KOPT-K1 (cell line): ENCODE measurements around the gene TMEM128.
"Not testable (repeated sequence)": the region's sequence is repeated elsewhere in the genome, so short reads cannot be mapped to it uniquely, and the experiment has no call there.

Experiments used
- H3K27ac ChIP-seq: fragments of 200-600 bp; sonication (generic); 2 replicates; pipeline ENCODE4 v1.5.1; 2016; ENCODE audit warnings: antibody characterized with exemption, mild to moderate bottlenecking, low read depth, low read length; ENCODE audit not compliant: poor library complexity, severe bottlenecking
- H3K36me3 ChIP-seq: fragments of 200-600 bp; sonication (generic); 2 replicates; pipeline ENCODE4 v1.5.1; 2017; ENCODE audit warnings: antibody characterized with exemption, mild to moderate bottlenecking, low read length, moderate library complexity; ENCODE audit not compliant: insufficient read depth
- H3K9me3 ChIP-seq: fragments of 200-600 bp; sonication (generic); 2 replicates; pipeline ENCODE4 v1.5.1; 2017; ENCODE audit warnings: antibody characterized with exemption, low read length, mild to moderate bottlenecking; ENCODE audit not compliant: insufficient read depth, poor library complexity, severe bottlenecking

Gene TMEM128

DNA sequence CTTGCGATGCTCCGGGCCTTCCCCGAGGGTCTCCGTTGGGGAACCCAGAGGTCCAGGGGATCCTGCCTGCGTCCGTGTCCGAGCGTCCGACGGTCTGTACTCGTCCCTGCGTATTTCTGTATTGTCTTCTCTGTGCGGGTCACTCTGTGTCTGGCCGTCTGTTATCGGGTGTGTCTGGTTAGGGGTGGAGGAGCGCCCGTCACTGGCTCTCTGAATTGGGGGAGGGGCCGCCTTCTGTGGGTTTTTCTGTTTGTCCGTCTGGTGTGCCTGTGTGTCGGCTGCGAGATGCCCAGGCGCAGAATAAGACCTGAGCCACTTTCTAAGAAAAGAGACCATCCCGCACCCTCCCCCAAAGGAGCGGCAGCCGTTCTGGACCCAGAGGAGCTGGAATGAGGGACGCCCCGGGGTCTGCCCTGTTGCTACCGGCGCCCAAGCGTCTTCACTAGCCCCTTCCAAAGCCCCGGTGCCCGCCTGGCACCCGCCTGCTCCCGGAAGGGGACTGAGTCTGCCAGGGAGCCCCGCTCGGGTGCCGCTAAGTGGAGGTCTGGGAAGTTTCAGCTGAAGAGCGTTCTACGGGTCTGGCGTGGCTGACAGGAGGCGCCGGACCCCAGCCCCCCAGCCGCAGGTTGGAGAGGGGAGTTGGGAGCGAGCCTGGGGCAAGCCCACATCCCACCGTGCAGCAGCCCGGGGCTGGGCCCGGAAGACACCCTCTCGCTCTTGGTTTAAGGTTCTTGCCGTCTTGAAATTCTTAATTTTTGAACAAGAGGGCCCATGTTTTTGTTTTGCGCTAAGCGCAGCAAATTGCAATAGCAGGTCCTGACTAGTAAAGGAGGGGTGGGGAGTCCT, 20.3 kb downstream of the TMEM128 start:
- Histone ChIP-seq H3K9me3 (no peaks in the 10 kb centered on the region), H3K36me3 (no peaks in the 10 kb centered on the region), H3K27ac (no peak overlapping the region)

DNA sequence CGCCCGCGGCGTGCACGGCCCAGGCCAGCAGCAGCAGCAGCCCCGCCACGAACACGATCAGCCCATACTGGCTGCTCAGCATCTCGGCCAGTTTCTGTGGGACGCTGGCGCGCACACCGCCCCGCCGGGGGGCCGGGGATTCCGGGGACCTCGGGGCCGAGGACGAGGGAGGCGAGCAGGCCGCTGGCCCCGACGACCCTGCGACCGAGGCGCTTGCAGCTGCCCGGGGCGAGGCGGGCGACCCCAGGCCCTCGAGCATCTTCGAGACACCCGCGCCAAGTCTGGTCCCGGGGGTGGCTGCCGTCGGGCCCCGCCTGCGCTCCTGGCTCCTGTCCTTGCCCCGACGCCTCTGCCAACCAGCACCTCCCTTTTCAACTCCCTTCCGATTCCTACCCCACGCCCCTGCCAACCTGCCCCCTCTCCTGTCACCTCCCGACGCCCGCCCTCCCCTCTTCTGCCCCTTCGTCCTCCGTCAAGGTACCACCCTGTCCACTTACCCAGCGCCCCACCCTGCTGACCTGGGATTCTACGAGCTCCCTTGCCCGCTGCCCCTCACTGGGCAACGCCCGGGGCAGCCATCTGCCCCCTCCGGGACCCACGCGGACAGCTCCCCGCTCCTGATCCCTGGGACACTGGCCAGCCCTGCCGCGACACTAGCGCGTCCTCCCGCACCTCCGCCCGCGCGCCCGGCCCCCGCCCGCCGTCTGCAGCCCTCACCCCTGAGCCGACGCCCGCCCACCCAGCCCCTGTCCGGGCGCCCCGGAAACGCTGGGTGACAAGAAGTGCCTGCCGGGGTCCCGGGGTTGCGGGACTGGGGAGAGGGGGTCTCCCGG, 21.2 kb downstream of the TMEM128 start, which contains the start of gene OTOP1:
Gene OTOP1, minus strand, starts transcription at position 324 of the 833 bp plus-strand sequence. Its CDS starts 65 bp downstream, at position 259.
- Histone ChIP-seq H3K36me3 (no peaks in the 10 kb centered on the region), H3K27ac (no peak within 1 kb of the TSS), H3K9me3 (no peaks in the 10 kb centered on the region)

GRCh38 chr4:4225915-4226605, 22.0 kb downstream of the TMEM128 start:
- Histone ChIP-seq H3K9me3 (no peaks in the 10 kb centered on the region), H3K36me3 (no peaks in the 10 kb centered on the region), H3K27ac (no peak overlapping the region)

- Histone ChIP-seq H3K9me3 (no peaks in the 10 kb centered on the region), H3K27ac (no peak overlapping the region), H3K36me3 (no peaks in the 10 kb centered on the region)
These were observed 30.9 kb downstream of the TMEM128 start for GRCh38 chr4:4217113-4217512.

- Histone ChIP-seq H3K36me3 (no peaks in the 10 kb centered on the region), H3K27ac (no peak overlapping the region), H3K9me3 (no peaks in the 10 kb centered on the region)
These were observed 31.4 kb downstream of the TMEM128 start for GRCh38 chr4:4216648-4217047.

- not testable (repeated sequence) for H3K9me3 ChIP-seq, H3K27ac ChIP-seq, H3K36me3 ChIP-seq
These were observed 34.3 kb downstream of the TMEM128 start for GRCh38 chr4:4213674-4214073.

GRCh38 chr4:4206204-4206603, 41.8 kb downstream of the TMEM128 start:
- Histone ChIP-seq H3K9me3 (no peaks in the 10 kb centered on the region), H3K36me3 (no peaks in the 10 kb centered on the region), H3K27ac (no peak overlapping the region)

DNA sequence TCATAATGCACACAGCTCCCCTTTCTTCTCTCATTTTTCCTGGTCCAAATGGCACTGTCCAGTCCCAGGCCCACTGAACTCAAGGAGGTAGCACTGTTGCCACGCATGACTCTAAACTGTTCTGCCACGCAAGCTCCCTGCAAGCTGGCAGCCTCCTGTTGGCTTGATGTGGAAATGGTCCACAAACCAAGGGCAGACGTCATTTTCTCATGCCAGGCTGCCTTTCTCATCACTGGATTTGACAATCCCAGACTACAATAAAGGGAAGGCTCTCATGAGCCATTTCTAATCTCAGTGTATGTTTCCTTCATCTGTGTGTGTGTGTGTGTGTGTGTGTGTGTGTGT, 43.6 kb downstream of the TMEM128 start:
- Histone ChIP-seq H3K9me3 (no peaks in the 10 kb centered on the region), H3K36me3 (no peaks in the 10 kb centered on the region), H3K27ac (no peak overlapping the region)

DNA sequence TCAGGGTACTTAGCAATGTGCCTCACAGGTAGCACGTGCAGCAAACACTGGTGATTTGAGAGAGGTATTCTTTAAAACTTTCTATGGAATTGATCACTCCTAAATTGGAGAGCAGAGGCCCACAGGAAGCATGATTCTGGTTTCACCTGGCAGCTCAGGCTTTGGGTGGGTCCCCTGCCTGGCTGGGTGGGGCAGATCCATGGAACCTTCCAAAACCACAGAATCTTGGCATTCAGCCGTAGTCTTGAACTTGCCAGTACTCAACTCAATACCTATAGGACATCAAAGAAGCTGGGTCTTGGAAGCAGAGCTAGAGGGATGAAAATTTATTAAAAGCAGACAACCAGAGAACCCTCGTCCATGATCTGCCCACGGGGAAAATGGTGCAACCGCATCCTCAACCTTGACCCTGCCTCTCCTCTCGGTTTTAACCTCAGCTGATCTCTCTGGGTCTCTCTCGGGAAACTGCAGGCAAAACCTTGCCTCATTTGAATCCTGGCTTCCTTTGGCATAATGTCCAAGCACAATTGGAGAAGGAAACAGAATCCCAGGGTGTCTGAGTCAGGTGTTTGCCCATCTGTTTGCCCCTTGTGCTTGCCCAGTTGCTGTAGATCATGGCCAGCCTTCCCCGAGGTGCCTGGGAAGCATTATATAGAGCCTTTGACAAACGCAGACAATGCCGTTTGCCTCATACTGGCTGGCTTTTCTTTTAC, 44.2 kb downstream of the TMEM128 start:
- Histone ChIP-seq H3K9me3 (no peaks in the 10 kb centered on the region), H3K36me3 (no peaks in the 10 kb centered on the region), H3K27ac (no peak overlapping the region)

DNA sequence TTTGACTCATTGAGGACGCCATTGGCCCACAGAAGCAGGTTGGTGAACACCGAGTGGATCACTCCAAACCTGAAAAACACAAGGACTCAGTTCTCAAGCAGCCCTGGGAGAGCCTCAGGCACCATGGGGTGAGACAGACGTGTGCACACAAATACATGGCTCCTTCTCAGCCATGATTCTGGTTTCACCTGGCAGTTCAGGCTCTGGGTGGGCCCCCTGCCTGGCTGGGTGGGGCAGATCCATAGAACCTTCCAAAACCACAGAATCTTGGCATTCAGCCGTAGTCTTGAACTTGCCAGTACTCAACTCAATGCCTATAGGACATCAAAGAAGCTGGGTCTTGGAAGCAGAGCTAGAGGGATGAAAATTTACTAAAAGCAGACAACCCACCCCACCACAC, 45.5 kb downstream of the TMEM128 start:
- H3K9me3 ChIP-seq = no peaks in the 10 kb centered on the region
- H3K36me3 ChIP-seq = no peaks in the 10 kb centered on the region
- no peak overlapping the region for H3K27ac ChIP-seq

GRCh38 chr4:4200624-4201023, 47.4 kb downstream of the TMEM128 start:
- Histone ChIP-seq H3K27ac (no peak overlapping the region), H3K36me3 (no peaks in the 10 kb centered on the region)

GRCh38 chr4:4195354-4195753, 52.7 kb downstream of the TMEM128 start:
- Histone ChIP-seq H3K36me3 (no peaks in the 10 kb centered on the region), H3K27ac (no peak overlapping the region), H3K9me3 (no peaks in the 10 kb centered on the region)

More at GRCh38 chr4:4200624-4201023, 47.4 kb downstream of the TMEM128 start:
- no peaks in the 10 kb centered on the region for H3K9me3 ChIP-seq

GRCh38 chr4:4188557-4188956, 59.5 kb downstream of the TMEM128 start:
- not testable (repeated sequence) for H3K27ac ChIP-seq, H3K9me3 ChIP-seq, H3K36me3 ChIP-seq
